IPS DF 4.7 (cell line): ENCODE measurements around the gene DIO2.

ENCODE experiments used
- DNase-seq: peaks from one replicate; pipeline ENCODE4 v3.0.0-alpha.2; 2013; ENCODE audit warnings: low spot score; ENCODE audit errors: extremely low read depth

Gene DIO2

DNA sequence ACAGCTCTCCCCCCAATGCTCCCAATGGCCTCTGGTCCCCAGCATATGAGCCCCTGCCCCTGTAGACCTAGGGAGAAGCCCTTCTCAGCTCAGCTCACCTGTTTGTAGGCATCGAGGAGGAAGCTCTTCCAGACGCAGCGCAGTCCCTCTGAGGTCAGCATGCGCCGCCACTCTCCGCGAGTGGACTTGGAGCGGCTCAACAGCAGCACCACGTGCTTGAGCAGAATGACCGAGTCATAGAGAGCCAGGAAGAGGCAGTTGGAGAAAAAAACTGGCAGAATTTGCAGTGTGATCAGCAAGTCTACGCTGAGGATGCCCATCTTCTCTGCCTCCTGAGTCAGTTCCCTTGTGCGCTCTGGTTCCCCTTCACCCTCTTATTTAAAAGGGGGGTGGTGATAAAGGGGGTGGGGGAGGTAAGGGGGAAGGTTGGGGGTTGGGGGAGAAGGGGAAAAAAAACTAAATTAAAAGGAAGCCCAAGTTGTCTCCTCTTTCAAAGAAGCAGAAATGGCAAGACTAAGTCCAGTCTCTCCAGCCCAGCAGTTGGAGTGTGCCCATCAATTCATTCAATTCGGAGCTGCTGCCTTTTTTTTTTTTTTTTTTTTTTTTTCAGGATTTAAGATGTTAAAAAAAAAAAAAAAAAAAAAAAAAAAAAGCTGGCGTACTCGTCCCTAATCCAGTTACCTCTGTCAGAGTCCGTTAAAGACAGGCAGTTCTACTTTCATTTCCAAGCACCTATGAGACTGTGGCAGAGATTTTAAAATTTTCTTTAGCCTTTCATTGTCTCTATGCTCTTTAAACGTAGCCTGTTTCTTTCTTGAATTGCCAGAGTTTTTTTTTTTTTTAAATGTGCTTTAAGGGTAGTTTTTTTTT lies at the start of gene DIO2:
DIO2 (minus strand) TSS at position 352 of the 870 bp plus-strand sequence; CDS start at position 320, 32 bp downstream.
- DNase-seq, result no peak

DNA sequence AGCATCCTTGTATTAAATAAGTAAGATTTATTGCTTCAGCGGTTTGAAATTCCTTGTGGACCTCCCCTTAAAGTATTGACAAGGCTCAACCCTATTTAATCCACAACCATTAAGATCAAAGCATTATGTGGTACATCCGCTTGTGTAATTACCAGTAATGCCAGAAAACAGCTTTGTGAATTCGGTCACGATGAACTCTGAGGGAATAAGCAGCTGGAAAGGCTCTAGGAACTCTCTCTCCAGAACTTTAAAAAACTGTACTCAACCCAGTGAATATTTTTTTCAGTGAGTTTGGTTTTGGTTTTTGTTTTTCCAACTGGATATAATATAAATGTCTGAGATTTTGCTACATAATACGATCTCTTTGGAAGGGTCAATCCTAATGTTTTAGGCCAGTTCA lies 49.3 kb upstream of the DIO2 start:
- no peak for DNase-seq

GRCh38 chr14:80239631-80240030 lies 28.3 kb upstream of the DIO2 start:
- DNase-seq, result no peak

DNA sequence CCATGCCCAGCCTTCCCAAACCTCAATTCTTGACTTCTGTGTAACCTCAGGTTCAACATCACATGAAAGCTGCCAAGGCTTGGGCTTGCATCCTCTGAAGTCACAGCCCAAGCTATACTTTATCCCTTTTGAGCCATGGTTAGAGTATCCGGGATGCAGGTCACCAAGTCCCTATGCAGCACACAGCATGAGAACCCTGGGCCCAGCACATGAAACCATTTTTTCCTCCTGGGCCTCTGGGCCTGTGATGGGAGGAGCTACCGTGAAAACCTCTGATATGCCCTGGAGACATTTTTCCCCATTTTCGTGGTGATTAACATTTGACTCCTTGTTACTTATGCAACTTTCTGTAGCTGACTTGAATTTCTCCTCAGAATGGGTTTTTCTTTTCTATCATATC lies 25.8 kb upstream of the DIO2 start:
- no peak for DNase-seq

GRCh38 chr14:80233470-80234089 lies 22.3 kb upstream of the DIO2 start:
- no peak for DNase-seq

DNA sequence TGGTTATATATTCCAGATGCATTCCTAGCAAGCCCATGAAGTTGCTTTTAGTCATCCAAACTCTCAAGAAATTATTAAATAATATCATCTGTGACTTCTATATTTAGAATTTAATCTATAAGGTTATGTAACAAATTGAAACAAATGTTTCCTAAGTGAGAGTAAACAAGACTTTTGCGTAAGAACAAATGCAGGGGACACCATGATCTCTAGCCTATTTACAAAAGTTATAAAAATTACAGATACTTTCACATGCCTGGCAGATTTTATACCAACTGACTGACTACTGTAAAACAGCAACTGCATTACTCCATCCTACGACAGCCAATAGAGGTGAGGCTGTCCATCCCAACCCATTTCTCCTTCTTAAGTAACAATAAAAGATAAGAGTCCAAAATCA lies 20.4 kb upstream of the DIO2 start:
- no peak for DNase-seq

- no peak for DNase-seq
These were observed 12.6 kb upstream of the DIO2 start for GRCh38 chr14:80223696-80224465.

GRCh38 chr14:80216818-80217217 lies 5.5 kb upstream of the DIO2 start:
- DNase-seq, result no peak

DNA sequence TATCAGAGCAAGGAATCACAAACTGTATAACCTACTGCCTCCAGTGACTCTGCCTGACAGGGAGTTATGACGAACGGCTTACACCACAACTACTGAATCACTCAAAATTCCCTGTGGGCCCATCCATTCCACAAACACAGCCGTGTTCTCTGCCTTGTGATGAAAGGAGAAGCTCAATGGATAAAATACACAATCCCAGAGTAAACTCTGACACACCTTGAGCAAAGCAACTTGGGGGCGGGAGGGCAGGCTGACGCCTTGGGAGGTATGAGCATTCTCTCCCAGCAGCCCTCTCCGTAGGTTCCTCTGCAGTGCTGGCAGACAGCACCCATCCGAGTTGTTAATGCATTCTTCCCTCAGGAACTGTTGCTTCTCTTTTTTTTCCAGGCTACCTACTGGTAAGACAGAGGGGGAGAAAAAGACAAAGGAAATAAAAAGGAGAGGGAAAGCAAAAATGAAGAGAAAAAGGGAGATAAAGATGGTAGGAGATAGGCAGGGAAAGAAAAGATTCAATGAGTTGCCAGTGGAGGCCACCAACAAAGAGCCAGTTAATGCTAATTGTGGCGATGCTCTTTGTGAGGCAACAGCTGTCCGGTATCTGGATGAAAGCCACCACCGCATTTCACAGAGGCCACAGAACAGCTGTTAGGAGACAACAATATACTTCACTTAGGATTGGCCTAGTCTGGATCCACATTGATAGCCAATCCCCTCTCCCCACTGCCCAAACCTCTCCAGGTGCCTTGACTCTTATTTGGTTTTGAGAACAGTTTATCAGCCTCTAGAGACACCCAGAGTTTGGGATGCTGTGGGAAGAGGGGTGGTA lies 4.7 kb upstream of the DIO2 start:
- no peak for DNase-seq

DNA sequence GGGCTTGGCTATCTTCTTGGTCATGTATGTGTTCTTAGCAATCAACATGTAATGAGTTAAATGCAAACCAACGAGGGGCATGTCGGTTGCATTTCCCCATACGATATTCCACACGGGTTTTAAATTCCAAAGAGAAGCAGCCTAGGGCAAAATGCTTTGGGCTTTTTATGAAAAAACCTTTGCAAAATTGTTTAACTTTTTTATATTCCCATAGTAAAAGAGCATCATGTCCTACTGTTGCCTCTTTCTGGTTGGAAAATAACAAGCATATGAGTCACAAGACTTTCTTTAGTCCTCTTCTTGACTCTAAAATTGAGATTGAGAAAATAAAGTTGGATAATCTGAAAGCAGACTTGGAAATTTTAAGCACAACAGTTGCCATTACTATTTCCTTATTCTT lies 3.8 kb upstream of the DIO2 start:
- DNase-seq, result no peak

GRCh38 chr14:80213602-80214001 lies 2.3 kb upstream of the DIO2 start:
- peak; percentile 25 for DNase-seq

- no peak for DNase-seq
These were observed 706 bp upstream of the DIO2 start for GRCh38 chr14:80212023-80212397.

DNA sequence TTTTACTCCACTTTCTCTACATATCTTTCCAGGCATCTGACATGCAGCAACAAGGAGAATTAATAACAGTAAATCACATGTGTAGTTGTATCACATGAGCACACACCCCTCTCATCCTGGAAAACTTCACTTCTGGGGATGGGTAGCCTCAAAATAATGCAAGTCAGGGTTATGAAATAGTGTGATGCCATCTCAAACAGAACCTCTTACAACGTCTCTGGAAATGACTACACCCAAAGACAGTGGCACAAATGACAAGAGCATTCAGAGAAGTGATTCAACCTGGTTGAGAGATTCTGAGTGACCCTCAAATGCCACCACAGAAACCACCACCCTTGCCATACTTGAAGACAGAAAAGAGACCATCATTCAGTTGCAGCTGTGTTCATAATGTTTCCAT lies 2.8 kb downstream of the DIO2 start:
- no peak for DNase-seq

GRCh38 chr14:80206351-80207080 lies 4.8 kb downstream of the DIO2 start:
- DNase-seq, result no peak

- peak; percentile 49 for DNase-seq
These were observed 8.3 kb downstream of the DIO2 start for GRCh38 chr14:80202888-80203562.

- no peak for DNase-seq
These were observed 11.2 kb downstream of the DIO2 start for GRCh38 chr14:80200093-80200492.

DNA sequence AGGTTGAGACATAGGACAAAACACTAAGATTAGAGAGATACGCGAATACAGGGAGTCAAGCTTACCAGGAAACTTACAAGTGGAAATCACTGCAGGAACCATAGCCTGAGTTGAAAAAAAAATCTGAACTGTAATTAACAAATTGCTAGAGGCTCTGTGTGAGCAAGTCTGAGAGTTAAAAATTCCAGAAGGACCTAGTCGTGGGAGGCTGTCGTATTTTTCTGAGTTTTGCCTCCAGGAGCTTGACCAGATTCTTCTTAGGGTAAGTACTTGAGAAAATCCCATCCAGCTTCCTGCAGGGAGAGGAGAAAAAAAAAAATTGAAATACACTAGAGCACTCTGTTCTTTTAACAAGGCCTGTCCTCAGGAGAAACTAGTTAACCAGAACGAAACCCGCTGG lies 22.7 kb downstream of the DIO2 start:
- no peak for DNase-seq

DNA sequence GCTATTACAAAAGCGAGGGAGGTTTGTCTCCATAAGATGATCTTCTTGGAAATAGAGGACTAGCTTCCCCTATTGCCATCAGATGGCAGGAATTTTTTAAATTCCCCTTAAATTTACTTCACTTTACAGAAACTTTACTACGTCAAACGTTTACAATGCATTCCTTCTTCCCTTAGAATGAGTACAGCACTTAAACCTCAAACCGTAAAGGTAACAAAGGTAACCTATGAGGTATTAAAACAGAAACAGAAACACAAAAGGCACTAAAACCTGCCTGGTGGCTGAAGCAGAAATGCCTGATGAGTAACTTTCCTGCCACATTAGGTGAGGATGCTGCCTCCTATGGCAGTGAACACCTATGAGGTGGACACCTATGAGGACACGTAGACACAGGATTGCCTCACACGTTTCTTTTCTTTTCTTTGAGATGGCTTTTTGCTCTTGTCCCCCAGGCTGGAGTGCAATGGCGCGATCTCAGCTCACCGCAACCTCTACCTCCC lies 25.0 kb downstream of the DIO2 start:
- DNase-seq, result no peak

- DNase-seq, result no peak
These were observed 34.4 kb downstream of the DIO2 start for GRCh38 chr14:80176893-80177292.
